Epithelial cell of esophagus (primary cell): ENCODE results near the gene ARHGEF37.
"Not testable (repeated sequence)": the region's sequence is repeated elsewhere in the genome, so short reads cannot be mapped to it uniquely, and the experiment has no call there.

Experiments
- DNase-seq: peaks from one replicate; pipeline ENCODE4 v3.0.0; 2010; ENCODE audit warnings: low read depth
- H3K4me3 ChIP-seq: 2 replicates; pipeline ENCODE4 v1.5.1; 2011; ENCODE audit warnings: mild to moderate bottlenecking, low read length, control low read depth
- TF ChIP-seq, protein P1 (sequence below): IDR thresholded peaks from 2 replicates; pipeline ENCODE4 v1.5.1; 2011; ENCODE audit warnings: low read depth, mild to moderate bottlenecking, low read length, control low read depth, inconsistent platforms; ENCODE audit not compliant: insufficient read depth; ENCODE audit errors: missing control alignments

ARHGEF37 gene

GRCh38 chr5:149564542-149565140 lies 16.7 kb upstream of the ARHGEF37 start:
- peak; percentile 89 for DNase-seq
- H3K4me3 ChIP-seq = not testable (repeated sequence)
- TF ChIP-seq, protein P1, sequence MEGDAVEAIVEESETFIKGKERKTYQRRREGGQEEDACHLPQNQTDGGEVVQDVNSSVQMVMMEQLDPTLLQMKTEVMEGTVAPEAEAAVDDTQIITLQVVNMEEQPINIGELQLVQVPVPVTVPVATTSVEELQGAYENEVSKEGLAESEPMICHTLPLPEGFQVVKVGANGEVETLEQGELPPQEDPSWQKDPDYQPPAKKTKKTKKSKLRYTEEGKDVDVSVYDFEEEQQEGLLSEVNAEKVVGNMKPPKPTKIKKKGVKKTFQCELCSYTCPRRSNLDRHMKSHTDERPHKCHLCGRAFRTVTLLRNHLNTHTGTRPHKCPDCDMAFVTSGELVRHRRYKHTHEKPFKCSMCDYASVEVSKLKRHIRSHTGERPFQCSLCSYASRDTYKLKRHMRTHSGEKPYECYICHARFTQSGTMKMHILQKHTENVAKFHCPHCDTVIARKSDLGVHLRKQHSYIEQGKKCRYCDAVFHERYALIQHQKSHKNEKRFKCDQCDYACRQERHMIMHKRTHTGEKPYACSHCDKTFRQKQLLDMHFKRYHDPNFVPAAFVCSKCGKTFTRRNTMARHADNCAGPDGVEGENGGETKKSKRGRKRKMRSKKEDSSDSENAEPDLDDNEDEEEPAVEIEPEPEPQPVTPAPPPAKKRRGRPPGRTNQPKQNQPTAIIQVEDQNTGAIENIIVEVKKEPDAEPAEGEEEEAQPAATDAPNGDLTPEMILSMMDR = peak; percentile 58

GRCh38 chr5:149567226-149567625 lies 14.1 kb upstream of the ARHGEF37 start:
- DNase-seq = no peak
- no peak overlapping the region for H3K4me3 ChIP-seq
- TF ChIP-seq, protein P1 = no peak

DNA sequence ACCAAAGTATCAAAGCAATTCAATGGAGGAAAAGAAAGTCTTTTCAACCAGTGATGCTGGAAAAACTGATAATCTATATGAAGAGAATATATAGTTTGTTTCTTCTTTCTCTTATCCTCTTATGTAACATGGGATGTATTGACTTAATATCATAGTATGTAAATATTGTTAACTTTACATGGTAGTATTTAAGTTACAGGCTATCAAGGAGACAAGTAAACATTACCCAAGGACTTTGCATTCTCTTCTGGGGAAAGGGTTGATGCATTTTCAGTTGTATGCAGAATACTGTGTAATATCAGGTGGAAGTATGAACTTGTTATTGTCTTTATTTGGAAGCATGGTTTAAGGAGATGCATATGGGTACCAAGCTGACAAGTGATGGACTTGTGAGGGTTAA lies 9.1 kb upstream of the ARHGEF37 start:
- TF ChIP-seq, protein P1 = no peak
- DNase-seq = no peak
- no peak overlapping the region for H3K4me3 ChIP-seq

GRCh38 chr5:149572576-149573231 lies 8.6 kb upstream of the ARHGEF37 start:
- no peak overlapping the region for H3K4me3 ChIP-seq
- TF ChIP-seq, protein P1 = no peak
- DNase-seq = no peak

DNA sequence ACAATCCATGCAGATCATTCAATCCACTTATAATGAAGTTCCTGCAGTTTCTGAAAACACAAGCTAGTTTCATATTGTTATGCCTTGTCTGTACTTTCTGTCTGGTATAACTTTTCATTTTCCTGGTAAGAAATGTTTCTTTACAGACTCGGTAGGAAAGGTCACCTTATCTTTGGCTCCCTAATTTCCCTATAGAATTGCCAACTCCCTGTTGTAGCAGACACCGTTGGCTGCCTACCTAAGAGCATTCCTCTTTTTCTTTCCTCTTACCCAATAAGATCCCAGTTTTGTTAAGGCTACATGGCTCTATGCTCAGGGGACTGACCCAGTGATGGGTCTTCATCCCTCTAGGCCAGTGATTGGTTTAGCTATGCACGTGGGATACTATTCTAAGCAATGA lies 6.2 kb upstream of the ARHGEF37 start:
- TF ChIP-seq, protein P1 = no peak
- no peak for DNase-seq
- no peak overlapping the region for H3K4me3 ChIP-seq

DNA sequence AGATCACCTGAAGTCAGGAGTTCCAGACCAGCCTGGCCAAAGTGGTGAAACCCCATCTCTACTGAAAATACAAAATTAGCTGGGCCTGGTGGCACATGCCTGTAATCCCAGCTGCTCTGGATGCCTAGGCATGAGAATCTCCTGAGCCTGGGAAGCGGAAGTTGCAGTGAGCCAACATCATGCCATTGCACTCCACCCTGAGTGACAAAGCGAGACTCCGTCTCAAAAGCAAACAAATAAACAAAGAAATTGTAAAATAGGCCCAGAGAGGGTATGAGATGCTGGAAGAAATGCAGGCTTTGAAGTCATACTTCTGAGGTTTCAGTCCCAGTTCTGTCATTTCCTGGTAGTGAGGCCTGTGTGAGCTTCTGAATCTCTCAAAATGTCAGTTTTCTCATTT lies 5.3 kb upstream of the ARHGEF37 start:
- H3K4me3 ChIP-seq = no peak overlapping the region
- DNase-seq = no peak
- TF ChIP-seq, protein P1 = no peak

DNA sequence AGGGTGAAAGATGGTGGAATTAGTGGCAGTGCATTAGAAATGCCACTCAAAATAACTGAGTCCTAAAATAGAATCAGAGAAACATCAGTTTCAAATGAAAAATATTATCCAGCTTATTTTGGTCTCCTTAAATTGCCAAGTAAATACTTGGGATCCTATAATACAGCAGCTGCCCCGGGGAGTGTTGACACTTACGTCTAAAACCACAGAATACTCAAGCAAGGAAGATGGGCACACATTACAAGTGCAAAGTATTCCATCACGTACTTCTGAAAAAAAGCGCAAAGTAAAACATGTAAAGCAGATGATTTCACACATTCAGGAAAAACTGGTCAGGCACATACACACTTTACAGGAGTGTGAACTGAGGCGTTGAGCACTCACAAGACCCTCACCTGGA lies 2.4 kb upstream of the ARHGEF37 start:
- peak; percentile 25 for DNase-seq
- H3K4me3 ChIP-seq = no peak overlapping the region
- TF ChIP-seq, protein P1 = no peak
